Activated gamma-delta T cell treated with Interleukin-2 at 50 U/mL for 16 hours (primary cell): Measurements from ENCODE around the gene TTC22.

Source experiments
- DNase-seq: peaks from one replicate; pipeline ENCODE4 v3.0.0-alpha.2; 2020

The TTC22 gene

GRCh38 chr1:54806931-54807611, 5.9 kb upstream of the TTC22 start:
- DNase-seq: peak; percentile 46

GRCh38 chr1:54805981-54806381, 4.9 kb upstream of the TTC22 start:
- DNase-seq: no peak

GRCh38 chr1:54805466-54805865, 4.3 kb upstream of the TTC22 start:
- DNase-seq: no peak

- DNase-seq: no peak
Measured at GRCh38 chr1:54804471-54805132, 3.5 kb upstream of the TTC22 start.

GRCh38 chr1:54803761-54804470, 2.8 kb upstream of the TTC22 start:
- no peak for DNase-seq

- no peak for DNase-seq
Measured at GRCh38 chr1:54800041-54800898, 853 bp downstream of the TTC22 start.

- no peak for DNase-seq
Measured at GRCh38 chr1:54798769-54799641, 2.1 kb downstream of the TTC22 start.

- no peak for DNase-seq
Measured at GRCh38 chr1:54798206-54798605, 2.9 kb downstream of the TTC22 start.

GRCh38 chr1:54796902-54797301, 4.2 kb downstream of the TTC22 start:
- no peak for DNase-seq

GRCh38 chr1:54795841-54796468, 5.2 kb downstream of the TTC22 start:
- no peak for DNase-seq

- no peak for DNase-seq
Measured at GRCh38 chr1:54795356-54795665, 5.8 kb downstream of the TTC22 start.

GRCh38 chr1:54794451-54795355, 6.4 kb downstream of the TTC22 start:
- DNase-seq: no peak

GRCh38 chr1:54792686-54793282, 8.3 kb downstream of the TTC22 start:
- no peak for DNase-seq

GRCh38 chr1:54791880-54792522, 9.1 kb downstream of the TTC22 start:
- DNase-seq: no peak

- DNase-seq: no peak
Measured at GRCh38 chr1:54788459-54788858, 12.7 kb downstream of the TTC22 start.

GRCh38 chr1:54787604-54788003, 13.5 kb downstream of the TTC22 start:
- no peak for DNase-seq

- no peak for DNase-seq
Measured at GRCh38 chr1:54786778-54787177, 14.3 kb downstream of the TTC22 start.

- no peak for DNase-seq
Measured at GRCh38 chr1:54784066-54784465, 17.1 kb downstream of the TTC22 start.

- DNase-seq: no peak
Measured at GRCh38 chr1:54782588-54782987, 18.5 kb downstream of the TTC22 start.

GRCh38 chr1:54782156-54782555, 19.0 kb downstream of the TTC22 start:
- no peak for DNase-seq
